HG02938 (cell line): ENCODE data around the gene KCNK13.
"Not testable (repeated sequence)": the region's sequence is repeated elsewhere in the genome, so short reads cannot be mapped to it uniquely, and the experiment has no call there.

Experiments
- ATAC-seq: cut with Tn5 transposase; IDR thresholded peaks from one replicate; pipeline ENCODE4 v1.9.1; 2021; ENCODE audit warnings: mild to moderate bottlenecking, moderate library complexity; ENCODE audit not compliant: unreplicated experiment

KCNK13 gene

GRCh38 chr14:90061685-90062126 is at the start of gene KCNK13:
TSS of gene KCNK13 (plus strand) at chr14:90061994. CDS start at chr14:90062206, 212 bp downstream.
- no peak for ATAC-seq

GRCh38 chr14:90017371-90017770 is 44.4 kb upstream of the KCNK13 start:
- ATAC-seq, result no peak

- ATAC-seq, result no peak
These were observed 41.8 kb upstream of the KCNK13 start for GRCh38 chr14:90019824-90020523.

GRCh38 chr14:90023176-90023896 is 38.5 kb upstream of the KCNK13 start:
- no peak for ATAC-seq

GRCh38 chr14:90024910-90025309 is 36.9 kb upstream of the KCNK13 start:
- ATAC-seq, result no peak

GRCh38 chr14:90026608-90027007 is 35.2 kb upstream of the KCNK13 start:
- not testable (repeated sequence) for ATAC-seq

- no peak for ATAC-seq
These were observed 34.0 kb upstream of the KCNK13 start for GRCh38 chr14:90027842-90028241.

GRCh38 chr14:90034156-90034555 is 27.6 kb upstream of the KCNK13 start:
- ATAC-seq, result no peak

GRCh38 chr14:90034835-90035525 is 26.8 kb upstream of the KCNK13 start:
- ATAC-seq, result no peak

GRCh38 chr14:90039253-90040010 is 22.4 kb upstream of the KCNK13 start:
- no peak for ATAC-seq

GRCh38 chr14:90040411-90040810 is 21.4 kb upstream of the KCNK13 start:
- no peak for ATAC-seq

- no peak for ATAC-seq
These were observed 19.1 kb upstream of the KCNK13 start for GRCh38 chr14:90042496-90043252.

GRCh38 chr14:90045616-90046015 is 16.2 kb upstream of the KCNK13 start:
- no peak for ATAC-seq

- no peak for ATAC-seq
These were observed 12.4 kb upstream of the KCNK13 start for GRCh38 chr14:90049390-90049789.

GRCh38 chr14:90050271-90050670 is 11.5 kb upstream of the KCNK13 start:
- no peak for ATAC-seq

GRCh38 chr14:90053044-90053443 is 8.8 kb upstream of the KCNK13 start:
- no peak for ATAC-seq

GRCh38 chr14:90054803-90055202 is 7.0 kb upstream of the KCNK13 start:
- no peak for ATAC-seq

GRCh38 chr14:90056826-90057225 is 5.0 kb upstream of the KCNK13 start:
- ATAC-seq, result no peak

GRCh38 chr14:90058876-90059458 is 2.8 kb upstream of the KCNK13 start:
- ATAC-seq, result no peak
